IPS-15b (cell line): ENCODE data around the gene SERPINA3.

ENCODE experiments used
- H3K27me3 ChIP-seq: one replicate; pipeline ENCODE4 v1.6.1; 2013; ENCODE audit warnings: low read length; ENCODE audit not compliant: control insufficient read depth, insufficient read depth
- H3K36me3 ChIP-seq: one replicate; pipeline ENCODE4 v1.6.1; 2013; ENCODE audit warnings: low read length; ENCODE audit not compliant: control insufficient read depth, insufficient read depth
- H3K4me1 ChIP-seq: one replicate; pipeline ENCODE4 v1.6.1; 2013; ENCODE audit warnings: mild to moderate bottlenecking, low read length; ENCODE audit not compliant: control insufficient read depth, insufficient read depth
- H3K4me3 ChIP-seq: one replicate; pipeline ENCODE4 v1.5.1; 2013; ENCODE audit warnings: low read depth, low read length
- H3K9ac ChIP-seq: one replicate; pipeline ENCODE4 v1.6.1; 2013; ENCODE audit warnings: low read depth, mild to moderate bottlenecking, low read length
- H3K9me3 ChIP-seq: one replicate; pipeline ENCODE4 v1.6.1; 2013; ENCODE audit warnings: mild to moderate bottlenecking, low read length; ENCODE audit not compliant: control insufficient read depth, insufficient read depth

The SERPINA3 gene

GRCh38 chr14:94612174-94612573 is at the start of gene SERPINA3:
Gene SERPINA3, plus strand, starts transcription at chr14:94612391. Its CDS starts 2,051 bp downstream, at chr14:94614442.
- H3K9me3 ChIP-seq = peaks cover under 1% of the 10 kb centered on the region
- H3K27me3 ChIP-seq = no peaks in the 10 kb centered on the region
- H3K36me3 ChIP-seq = no peaks in the 10 kb centered on the region
- no peak within 1 kb of the TSS for H3K4me3 ChIP-seq
- H3K4me1 ChIP-seq = no peaks in the 10 kb centered on the region
- H3K9ac ChIP-seq = no peak within 1 kb of the TSS

GRCh38 chr14:94562941-94563883 is 49.0 kb upstream of the SERPINA3 start:
- Histone ChIP-seq H3K9me3 (no peaks in the 10 kb centered on the region), H3K36me3 (no peaks in the 10 kb centered on the region), H3K4me3 (no peak overlapping the region), H3K27me3 (no peaks in the 10 kb centered on the region), H3K4me1 (no peaks in the 10 kb centered on the region), H3K9ac (no peak overlapping the region)

GRCh38 chr14:94564381-94564780 is 47.8 kb upstream of the SERPINA3 start:
- Histone ChIP-seq H3K9ac (no peak overlapping the region), H3K4me3 (no peak overlapping the region), H3K9me3 (no peaks in the 10 kb centered on the region), H3K27me3 (no peaks in the 10 kb centered on the region), H3K4me1 (no peaks in the 10 kb centered on the region), H3K36me3 (no peaks in the 10 kb centered on the region)

GRCh38 chr14:94568186-94568585 is 44.0 kb upstream of the SERPINA3 start:
- no peak overlapping the region for H3K4me3 ChIP-seq
- H3K4me1 ChIP-seq = no peaks in the 10 kb centered on the region
- H3K9me3 ChIP-seq = no peaks in the 10 kb centered on the region
- H3K36me3 ChIP-seq = no peaks in the 10 kb centered on the region
- H3K27me3 ChIP-seq = no peaks in the 10 kb centered on the region
- H3K9ac ChIP-seq = no peak overlapping the region

- Histone ChIP-seq H3K9me3 (no peaks in the 10 kb centered on the region), H3K4me3 (no peak overlapping the region), H3K27me3 (no peaks in the 10 kb centered on the region)
These were observed 42.7 kb upstream of the SERPINA3 start for GRCh38 chr14:94569381-94570001.

GRCh38 chr14:94570002-94570400 is 42.2 kb upstream of the SERPINA3 start:
- Histone ChIP-seq H3K36me3 (no peaks in the 10 kb centered on the region), H3K27me3 (no peaks in the 10 kb centered on the region), H3K9ac (no peak overlapping the region), H3K4me1 (no peaks in the 10 kb centered on the region), H3K4me3 (no peak overlapping the region), H3K9me3 (no peaks in the 10 kb centered on the region)

More at GRCh38 chr14:94569381-94570001, 42.7 kb upstream of the SERPINA3 start:
- H3K36me3 ChIP-seq = no peaks in the 10 kb centered on the region
- no peaks in the 10 kb centered on the region for H3K4me1 ChIP-seq
- H3K9ac ChIP-seq = no peak overlapping the region

GRCh38 chr14:94570440-94570839 is 41.8 kb upstream of the SERPINA3 start:
- Histone ChIP-seq H3K9ac (no peak overlapping the region), H3K9me3 (no peaks in the 10 kb centered on the region), H3K27me3 (no peaks in the 10 kb centered on the region), H3K4me3 (no peak overlapping the region), H3K36me3 (no peaks in the 10 kb centered on the region), H3K4me1 (no peaks in the 10 kb centered on the region)

GRCh38 chr14:94571395-94571794 is 40.8 kb upstream of the SERPINA3 start:
- no peak overlapping the region for H3K9ac ChIP-seq
- no peaks in the 10 kb centered on the region for H3K9me3 ChIP-seq

GRCh38 chr14:94571950-94572349 is 40.2 kb upstream of the SERPINA3 start:
- Histone ChIP-seq H3K27me3 (no peaks in the 10 kb centered on the region), H3K9ac (no peak overlapping the region), H3K4me3 (no peak overlapping the region), H3K36me3 (no peaks in the 10 kb centered on the region), H3K9me3 (no peaks in the 10 kb centered on the region), H3K4me1 (no peaks in the 10 kb centered on the region)

More at GRCh38 chr14:94571395-94571794, 40.8 kb upstream of the SERPINA3 start:
- Histone ChIP-seq H3K36me3 (no peaks in the 10 kb centered on the region), H3K27me3 (no peaks in the 10 kb centered on the region), H3K4me3 (no peak overlapping the region), H3K4me1 (no peaks in the 10 kb centered on the region)

- no peaks in the 10 kb centered on the region for H3K27me3 ChIP-seq
- H3K4me1 ChIP-seq = no peaks in the 10 kb centered on the region
- no peaks in the 10 kb centered on the region for H3K9me3 ChIP-seq
- no peak overlapping the region for H3K9ac ChIP-seq
- no peak overlapping the region for H3K4me3 ChIP-seq
- no peaks in the 10 kb centered on the region for H3K36me3 ChIP-seq
These were observed 39.4 kb upstream of the SERPINA3 start for GRCh38 chr14:94572637-94573303.

GRCh38 chr14:94573475-94574277 is 38.5 kb upstream of the SERPINA3 start:
- Histone ChIP-seq H3K9ac (no peak overlapping the region), H3K4me1 (no peaks in the 10 kb centered on the region)

More at GRCh38 chr14:94573475-94574277, 38.5 kb upstream of the SERPINA3 start:
- no peak overlapping the region for H3K4me3 ChIP-seq
- H3K36me3 ChIP-seq = no peaks in the 10 kb centered on the region
- no peaks in the 10 kb centered on the region for H3K9me3 ChIP-seq
- H3K27me3 ChIP-seq = no peaks in the 10 kb centered on the region
